HEK293 (cell line): ENCODE measurements around the gene FLRT1.

Experiments
- CTCF ChIA-PET: fragments of 350-600 bp; formaldehyde crosslinking; extraction: SDS; loops from one replicate; lab custom pipeline; 2021; ENCODE audit warnings: antibody characterized with exemption; lab: Yijun Ruan, JAX
- POLR2A ChIA-PET: fragments of 300-600 bp; formaldehyde crosslinking; extraction: SDS; loops from one replicate; lab custom pipeline; 2020; ENCODE audit warnings: antibody characterized with exemption, inconsistent platforms; lab: Yijun Ruan, JAX
- H3K27ac ChIP-seq: fragments of 200-500 bp; sonication (Bioruptor generic); 2 replicates; pipeline ENCODE4 v1.5.1; 2014; ENCODE audit warnings: low read depth, low read length, control low read depth, inconsistent platforms; ENCODE audit errors: extremely low read depth
- H3K36me3 ChIP-seq, 2 experiments: fragments of 200-500 bp in 1 of 2; sonication (Bioruptor generic) in 1 of 2; 1 replicate in 1 of 2; 2 replicates in 1 of 2; pipeline ENCODE4 v1.5.1; 2014 to 2017; ENCODE audit warnings: inconsistent platforms in 2 of 2, low read length in 2 of 2; ENCODE audit not compliant: control insufficient read depth in 2 of 2, insufficient read depth in 1 of 2
- H3K4me1 ChIP-seq: fragments of 200-500 bp; sonication (Bioruptor generic); 2 replicates; pipeline ENCODE4 v1.5.1; 2014; ENCODE audit warnings: mild to moderate bottlenecking, low read length, inconsistent platforms; ENCODE audit not compliant: control insufficient read depth, insufficient read depth
- H3K4me3 ChIP-seq: 2 replicates; pipeline ENCODE4 v1.5.1; 2011; ENCODE audit warnings: low read depth, mild to moderate bottlenecking, control low read depth, low read length, moderate library complexity
- H3K9me3 ChIP-seq: fragments of 200-500 bp; sonication (Bioruptor generic); 2 replicates; pipeline ENCODE4 v1.5.1; 2014; ENCODE audit warnings: low read depth, low read length, inconsistent platforms; ENCODE audit not compliant: control insufficient read depth, insufficient read depth
- BCL11B ChIP-seq: fragments of 450-650 bp; formaldehyde crosslinking; IDR thresholded peaks from 2 replicates; pipeline ENCODE4 v1.5.1; 2016; ENCODE audit warnings: low read depth, missing biosample characterization, missing genetic modification characterization
- EGR2 ChIP-seq: fragments of 450-650 bp; formaldehyde crosslinking; IDR thresholded peaks from 2 replicates; pipeline ENCODE4 v1.5.1; 2016; ENCODE audit warnings: low read depth, missing biosample characterization, missing genetic modification characterization
- ELK4 ChIP-seq: IDR thresholded peaks from 2 replicates; pipeline ENCODE4 v1.6.1; 2011; ENCODE audit warnings: mild to moderate bottlenecking, low read depth, low read length, borderline replicate concordance
- HOXD13 ChIP-seq: sonication (generic); formaldehyde crosslinking; IDR thresholded peaks from 2 replicates; pipeline ENCODE4 v1.8.0; 2022; ENCODE audit warnings: missing genetic modification reagents, borderline replicate concordance
- PATZ1 ChIP-seq: fragments of 450-650 bp; formaldehyde crosslinking; IDR thresholded peaks from 2 replicates; pipeline ENCODE4 v1.5.1; 2016; ENCODE audit warnings: missing biosample characterization, missing genetic modification characterization
- YY1 ChIP-seq: fragments of 450-650 bp; formaldehyde crosslinking; IDR thresholded peaks from 2 replicates; pipeline ENCODE4 v1.5.1; 2018; ENCODE audit warnings: missing biosample characterization, missing genetic modification characterization
- ZBTB17 ChIP-seq: fragments of 450-650 bp; formaldehyde crosslinking; IDR thresholded peaks from 2 replicates; pipeline ENCODE4 v1.5.1; 2016; ENCODE audit warnings: missing biosample characterization, missing genetic modification characterization
- ZBTB44 ChIP-seq: fragments of 450-650 bp; IDR thresholded peaks from 2 replicates; pipeline ENCODE4 v1.5.1; 2018; ENCODE audit warnings: missing biosample characterization, mild to moderate bottlenecking, missing genetic modification characterization
- ZFHX2 ChIP-seq: fragments of 450-650 bp; formaldehyde crosslinking; conservative IDR thresholded peaks from 2 replicates; pipeline ENCODE4 v1.5.1; 2016; ENCODE audit warnings: missing biosample characterization, missing genetic modification characterization
- ZFP41 ChIP-seq: fragments of 450-650 bp; formaldehyde crosslinking; IDR thresholded peaks from 2 replicates; pipeline ENCODE4 v1.5.1; 2016; ENCODE audit warnings: missing biosample characterization, missing genetic modification characterization, borderline replicate concordance
- ZNF155 ChIP-seq: fragments of 450-650 bp; formaldehyde crosslinking; IDR thresholded peaks from 2 replicates; pipeline ENCODE4 v1.5.1; 2016; ENCODE audit warnings: missing biosample characterization, missing genetic modification characterization
- ZNF16 ChIP-seq: fragments of 450-650 bp; formaldehyde crosslinking; IDR thresholded peaks from 2 replicates; pipeline ENCODE4 v1.5.1; 2016; ENCODE audit warnings: low read depth, missing biosample characterization, missing genetic modification characterization
- ZNF239 ChIP-seq: fragments of 450-650 bp; formaldehyde crosslinking; IDR thresholded peaks from 2 replicates; pipeline ENCODE4 v1.5.1; 2016; ENCODE audit warnings: missing biosample characterization, missing genetic modification characterization
- ZNF514 ChIP-seq: fragments of 450-650 bp; formaldehyde crosslinking; IDR thresholded peaks from 2 replicates; pipeline ENCODE4 v1.5.1; 2016; ENCODE audit warnings: missing biosample characterization, missing genetic modification characterization
- ZNF580 ChIP-seq: fragments of 450-650 bp; formaldehyde crosslinking; IDR thresholded peaks from 2 replicates; pipeline ENCODE4 v1.5.1; 2016; ENCODE audit warnings: missing biosample characterization, missing genetic modification characterization
- TF ChIP-seq, protein P1 (sequence below): fragments of 450-650 bp; formaldehyde crosslinking; IDR thresholded peaks from 2 replicates; pipeline ENCODE4 v1.5.1; 2017; ENCODE audit warnings: missing biosample characterization, missing genetic modification characterization

The FLRT1 gene

DNA sequence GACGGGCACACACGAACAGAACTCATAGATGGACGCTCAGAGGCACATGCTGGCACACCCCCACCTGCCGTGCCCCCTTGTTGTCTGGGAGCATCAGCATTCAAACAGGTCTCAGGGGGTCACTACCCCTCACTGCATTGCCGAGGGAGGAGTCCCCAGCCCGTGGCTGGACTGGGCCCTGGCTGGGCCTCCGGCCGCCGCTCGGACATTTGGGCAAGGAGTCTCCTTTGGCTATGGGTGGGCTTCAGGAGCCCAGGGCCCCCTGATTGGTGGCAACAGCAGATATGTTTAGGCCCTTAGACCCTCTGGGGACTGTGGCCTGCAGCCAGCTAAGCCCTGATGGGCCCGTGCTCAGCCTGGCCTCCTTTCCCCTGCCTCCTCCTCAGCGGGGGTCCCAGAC is 41.9 kb downstream of the FLRT1 start (continued):
- TF ChIP-seq ZBTB44 (tag by site-specific recombination): no peak
- TF ChIP-seq BCL11B (tag by site-specific recombination): no peak
- TF ChIP-seq, protein P1, sequence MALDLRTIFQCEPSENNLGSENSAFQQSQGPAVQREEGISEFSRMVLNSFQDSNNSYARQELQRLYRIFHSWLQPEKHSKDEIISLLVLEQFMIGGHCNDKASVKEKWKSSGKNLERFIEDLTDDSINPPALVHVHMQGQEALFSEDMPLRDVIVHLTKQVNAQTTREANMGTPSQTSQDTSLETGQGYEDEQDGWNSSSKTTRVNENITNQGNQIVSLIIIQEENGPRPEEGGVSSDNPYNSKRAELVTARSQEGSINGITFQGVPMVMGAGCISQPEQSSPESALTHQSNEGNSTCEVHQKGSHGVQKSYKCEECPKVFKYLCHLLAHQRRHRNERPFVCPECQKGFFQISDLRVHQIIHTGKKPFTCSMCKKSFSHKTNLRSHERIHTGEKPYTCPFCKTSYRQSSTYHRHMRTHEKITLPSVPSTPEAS: no peak
- no peak for TF ChIP-seq ZNF155 (tag by site-specific recombination)
- no peak for TF ChIP-seq ZNF580
- TF ChIP-seq ELK4: no peak
- no peak for TF ChIP-seq ZNF514 (tag by site-specific recombination)
- TF ChIP-seq HOXD13 (CRISPR knock-in tag): no peak
- no peak for TF ChIP-seq YY1 (tag by site-specific recombination)

GRCh38 chr11:64078284-64078683 is 42.6 kb downstream of the FLRT1 start:
- H3K9me3 ChIP-seq: no peaks in the 10 kb centered on the region
- POLR2A ChIA-PET: interaction anchor here (0.6 kb wide), 1 partner anchor 66 kb away, joined by 3 read pairs; no protein-coding TSS in a partner anchor
- no peak overlapping the region for H3K4me3 ChIP-seq
- no peak overlapping the region for H3K27ac ChIP-seq
- TF ChIP-seq ZBTB17 (tag by site-specific recombination) (no peak), PATZ1 (tag by site-specific recombination) (no peak), ZFP41 (no peak), ZNF239 (tag by site-specific recombination) (no peak)
- no peaks in the 10 kb centered on the region for H3K36me3 ChIP-seq
- CTCF ChIA-PET: no interaction called here
- H3K4me1 ChIP-seq: no peaks in the 10 kb centered on the region

GRCh38 chr11:64078905-64079304 is 43.2 kb downstream of the FLRT1 start:
- Histone ChIP-seq H3K4me1 (no peaks in the 10 kb centered on the region), H3K4me3 (no peak overlapping the region), H3K9me3 (no peaks in the 10 kb centered on the region), H3K27ac (no peak overlapping the region), H3K36me3 (no peaks in the 10 kb centered on the region)
- CTCF ChIA-PET: no interaction called here
- TF ChIP-seq ZNF16 (tag by site-specific recombination) (no peak), EGR2 (peak; percentile 82), ZFHX2 (tag by site-specific recombination) (peak; percentile 82)
- POLR2A ChIA-PET: no interaction called here
